GM18858 (cell line): ENCODE measurements around the gene TBC1D5.
"Not testable (repeated sequence)": the region's sequence is repeated elsewhere in the genome, so short reads cannot be mapped to it uniquely, and the experiment has no call there.

Experiments
- ATAC-seq: cut with Tn5 transposase; IDR thresholded peaks from one replicate; pipeline ENCODE4 v1.9.1; 2021; ENCODE audit not compliant: unreplicated experiment

The TBC1D5 gene

DNA sequence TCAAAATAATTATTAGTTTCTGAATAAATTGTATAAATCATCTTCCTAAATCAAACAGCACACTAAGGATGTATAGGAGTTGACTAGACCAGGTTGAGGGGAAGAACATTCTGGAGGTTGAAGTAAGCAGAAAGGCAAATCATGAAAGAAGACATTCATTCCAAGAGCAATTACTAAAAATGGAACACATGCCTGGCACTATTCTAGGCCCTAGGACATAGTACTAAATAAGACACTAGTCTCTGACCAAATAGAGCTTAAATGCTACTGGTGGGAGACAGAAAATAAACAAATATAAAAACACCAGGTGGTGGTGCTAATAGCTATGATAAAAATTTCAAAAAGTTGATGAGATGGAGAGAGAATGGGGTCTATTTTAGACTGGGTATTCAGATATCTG lies 190.1 kb downstream of the TBC1D5 start:
- no peak for ATAC-seq

GRCh38 chr3:17551895-17552294 lies 190.5 kb downstream of the TBC1D5 start:
- ATAC-seq: no peak

DNA sequence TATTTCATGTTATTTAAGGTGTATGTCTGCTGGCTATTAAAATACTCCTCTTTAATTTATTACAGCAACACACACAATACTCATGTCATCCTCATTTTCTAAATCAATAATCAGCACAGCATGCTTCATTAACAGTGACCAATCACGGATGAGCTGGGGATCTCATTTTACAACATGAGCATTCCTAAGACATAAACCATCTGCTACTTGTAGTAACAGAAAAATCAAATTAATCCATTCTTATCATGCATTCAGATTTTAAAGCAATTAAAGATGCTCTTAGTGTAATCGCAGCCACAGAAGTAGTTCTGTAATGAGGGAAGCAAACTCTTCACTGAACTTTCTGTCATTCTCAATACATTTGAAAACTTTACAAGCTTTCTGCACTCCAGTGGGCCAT lies 191.1 kb downstream of the TBC1D5 start:
- ATAC-seq: no peak

GRCh38 chr3:17550624-17551023 lies 191.8 kb downstream of the TBC1D5 start:
- ATAC-seq: no peak

GRCh38 chr3:17546500-17547255 lies 195.8 kb downstream of the TBC1D5 start:
- ATAC-seq: no peak

- no peak for ATAC-seq
Observed at GRCh38 chr3:17544632-17545031, 197.8 kb downstream of the TBC1D5 start.

- no peak for ATAC-seq
Observed at GRCh38 chr3:17542591-17542990, 199.8 kb downstream of the TBC1D5 start.

GRCh38 chr3:17539436-17539835 lies 203.0 kb downstream of the TBC1D5 start:
- no peak for ATAC-seq

GRCh38 chr3:17535274-17535673 lies 207.2 kb downstream of the TBC1D5 start:
- ATAC-seq: no peak

GRCh38 chr3:17532446-17532845 lies 210.0 kb downstream of the TBC1D5 start:
- ATAC-seq: not testable (repeated sequence)

DNA sequence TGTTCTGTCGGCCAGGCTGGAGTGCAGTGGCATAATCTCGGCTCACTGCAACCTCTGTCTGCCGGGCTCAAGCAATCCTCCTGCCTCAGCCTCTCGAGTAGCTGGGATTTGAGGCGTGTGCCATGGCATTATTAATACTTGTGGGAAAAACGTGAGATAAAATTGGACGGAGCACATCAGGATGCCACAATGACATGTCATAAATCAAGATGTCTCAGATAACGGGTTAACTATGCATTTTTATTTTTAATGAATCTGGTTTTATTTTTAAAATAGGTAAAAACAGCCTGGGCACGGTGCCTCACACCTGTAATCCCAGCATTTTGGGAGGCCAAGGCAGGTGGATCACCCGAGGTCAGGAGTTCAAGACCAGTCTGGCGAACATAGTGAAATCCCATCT lies 212.8 kb downstream of the TBC1D5 start:
- ATAC-seq: no peak

GRCh38 chr3:17518189-17519059 lies 224.0 kb downstream of the TBC1D5 start:
- no peak for ATAC-seq

GRCh38 chr3:17515445-17516234 lies 226.8 kb downstream of the TBC1D5 start:
- no peak for ATAC-seq

DNA sequence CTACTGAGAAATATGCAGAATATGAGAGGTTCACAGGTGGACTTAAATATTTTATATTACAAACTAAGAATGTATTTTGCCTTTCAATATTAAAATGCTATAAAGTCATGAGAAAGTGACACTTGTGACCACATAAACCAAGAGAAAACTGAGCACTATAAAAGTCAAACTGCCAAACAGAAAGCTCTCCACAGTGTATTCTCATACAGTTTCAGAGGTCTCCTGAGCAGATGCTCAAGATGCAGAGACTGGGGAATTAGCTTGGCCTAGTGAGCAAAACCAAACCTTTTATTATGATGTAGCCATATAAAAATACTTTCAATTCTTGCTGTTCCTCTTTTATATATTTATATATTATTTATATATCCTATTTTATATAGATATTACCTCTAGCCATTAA lies 227.8 kb downstream of the TBC1D5 start:
- ATAC-seq: peak; percentile 70

DNA sequence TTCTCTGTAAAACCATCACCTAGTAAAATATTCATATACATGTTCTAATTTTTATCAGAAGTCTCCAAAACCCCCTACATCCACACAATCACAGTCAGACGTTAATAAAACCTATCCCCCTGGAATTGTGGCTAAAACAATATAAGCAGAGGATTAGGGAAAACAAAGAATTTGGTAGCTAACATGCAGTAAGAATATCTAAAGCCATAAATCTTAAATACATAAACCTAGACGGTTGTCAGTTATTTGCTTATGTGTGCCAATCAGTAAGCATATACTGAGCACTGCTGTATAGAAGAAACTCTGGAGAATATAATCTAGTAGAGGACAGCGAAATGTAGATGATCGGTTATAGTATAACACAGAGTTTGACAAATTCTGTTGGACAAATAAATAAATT lies 232.2 kb downstream of the TBC1D5 start:
- ATAC-seq: no peak

GRCh38 chr3:17508180-17508752 lies 234.2 kb downstream of the TBC1D5 start:
- no peak for ATAC-seq

GRCh38 chr3:17507480-17507879 lies 235.0 kb downstream of the TBC1D5 start:
- no peak for ATAC-seq

- ATAC-seq: no peak
Observed at GRCh38 chr3:17505856-17506255, 236.6 kb downstream of the TBC1D5 start.

DNA sequence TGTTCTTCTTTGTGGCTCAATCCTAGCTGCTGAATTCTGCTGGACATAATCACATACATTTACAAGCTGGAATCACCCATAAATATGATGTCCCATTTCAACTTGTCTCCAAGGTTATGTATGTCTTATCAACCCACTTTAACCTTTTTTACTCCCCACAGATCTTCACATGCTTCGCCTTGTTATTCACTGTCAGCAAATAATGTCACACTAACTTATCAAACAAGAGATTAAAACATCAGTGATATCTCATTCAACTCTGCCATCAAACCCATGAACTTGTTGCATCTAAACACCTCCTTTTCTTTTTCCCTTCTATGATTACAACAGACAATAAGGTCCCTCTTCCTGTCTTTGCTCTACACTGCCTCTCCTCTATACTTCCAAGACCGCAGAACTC lies 240.7 kb downstream of the TBC1D5 start:
- ATAC-seq: no peak

GRCh38 chr3:17500618-17501017 lies 241.8 kb downstream of the TBC1D5 start:
- ATAC-seq: no peak
